ENCODE measurements around the gene SIGLEC11.
"Not testable (repeated sequence)": the region's sequence is repeated elsewhere in the genome, so short reads cannot be mapped to it uniquely, and the experiment has no call there.

The SIGLEC11 gene

GRCh38 chr19:49950956-49951526, 9.9 kb downstream of the SIGLEC11 start:
- DNase-seq, result no peak

GRCh38 chr19:49950590-49950948, 10.4 kb downstream of the SIGLEC11 start:
- no peak for DNase-seq

GRCh38 chr19:49949742-49950589, 11.0 kb downstream of the SIGLEC11 start:
- DNase-seq, result no peak

- DNase-seq, result no peak
These were observed 14.6 kb downstream of the SIGLEC11 start for GRCh38 chr19:49946415-49946814.

- not testable (repeated sequence) for DNase-seq
These were observed 16.4 kb downstream of the SIGLEC11 start for GRCh38 chr19:49944567-49944966.

GRCh38 chr19:49940482-49940791, 20.5 kb downstream of the SIGLEC11 start:
- no peak for DNase-seq

- DNase-seq, result no peak
These were observed 21.1 kb downstream of the SIGLEC11 start for GRCh38 chr19:49939721-49940481.

- no peak for DNase-seq
These were observed 22.3 kb downstream of the SIGLEC11 start for GRCh38 chr19:49938662-49939061.

GRCh38 chr19:49937750-49938381, 23.1 kb downstream of the SIGLEC11 start:
- peak; percentile 75 for DNase-seq

- no peak for DNase-seq
These were observed 24.4 kb downstream of the SIGLEC11 start for GRCh38 chr19:49936549-49936948.

GRCh38 chr19:49933643-49934042, 27.3 kb downstream of the SIGLEC11 start:
- no peak for DNase-seq

- no peak for DNase-seq
These were observed 28.2 kb downstream of the SIGLEC11 start for GRCh38 chr19:49932731-49933131.

GRCh38 chr19:49932041-49932451, 28.9 kb downstream of the SIGLEC11 start:
- DNase-seq, result no peak

GRCh38 chr19:49931293-49932040, 29.5 kb downstream of the SIGLEC11 start:
- no peak for DNase-seq

- DNase-seq, result no peak
These were observed 30.4 kb downstream of the SIGLEC11 start for GRCh38 chr19:49930483-49931011.

- DNase-seq, result peak; percentile 81
These were observed 31.1 kb downstream of the SIGLEC11 start for GRCh38 chr19:49929611-49930482.

GRCh38 chr19:49929121-49929610, 31.8 kb downstream of the SIGLEC11 start, which contains the start of the genes ATF5 and NUP62:
TSS of gene ATF5 (plus strand) at chr19:49929205. CDS start at chr19:49930851, 1,646 bp downstream.
TSS of gene NUP62 (minus strand) at chr19:49929504. CDS start at chr19:49909807, 19,697 bp downstream.
- DNase-seq, result peak; percentile 63

- no peak for DNase-seq
These were observed 33.3 kb downstream of the SIGLEC11 start for GRCh38 chr19:49927526-49928264.

- DNase-seq, result no peak
These were observed 34.5 kb downstream of the SIGLEC11 start for GRCh38 chr19:49926515-49926914.

GRCh38 chr19:49925486-49925885, 35.5 kb downstream of the SIGLEC11 start:
- no peak for DNase-seq
